HepG2 (cell line): ENCODE data around the gene CEP128. TPM values are rescaled to one million over a fixed set of nuclear protein-coding genes. Genes with fewer than 3 reads are reported as not detected.

Source experiments
- ATAC-seq: fragments of 200-7000 bp; cut with Tn5 transposase; 3 replicates; pipeline ENCODE4 v1.9.1; 2020; ENCODE audit warnings: mild to moderate bottlenecking, moderate library complexity
- BruUV-seq: library from RNA; stranded (reverse); fragments of 400-500 nt; replicated peaks from 2 replicates; lab custom pipeline; 2021; lab: Mats Ljungman, UMichigan
- CTCF ChIA-PET: fragments of 300-600 bp; formaldehyde crosslinking; extraction: SDS; loops from one replicate; lab custom pipeline; 2021; ENCODE audit warnings: low total read pairs, inconsistent platforms, low intra/inter-chr PET ratio; lab: Yijun Ruan, JAX
- POLR2A ChIA-PET: fragments of 350-600 bp; sonication (Branson Sonifier 250); formaldehyde crosslinking; loops from one replicate; lab custom pipeline; 2020; ENCODE audit warnings: antibody characterized with exemption, inconsistent platforms; lab: Yijun Ruan, JAX
- DNase-seq: peaks from one replicate; pipeline ENCODE4 v3.0.0-alpha.2; 2015; ENCODE audit warnings: low spot score
- FAIRE-seq: peaks from 3 replicates; lab custom pipeline; 2011; peaks lifted over from hg19 to GRCh38; lab: Jason Lieb, UNC
- H2AFZ ChIP-seq: one replicate; pipeline ENCODE4 v1.6.1; 2011; ENCODE audit warnings: low read length, inconsistent platforms
- H3K27ac ChIP-seq: fragments of 300-600 bp; 3 replicates; pipeline ENCODE4 v1.8.0; 2011; ENCODE audit warnings: mixed run types, mild to moderate bottlenecking, mixed read lengths, low read length, inconsistent platforms; ENCODE audit not compliant: insufficient read depth; ENCODE audit errors: extremely low read length
- H3K27me3 ChIP-seq, 2 experiments: fragments of 200-600 bp in 1 of 2; 2 replicates in 1 of 2; 3 replicates in 1 of 2; pipeline versions ENCODE4 v1.6.0 to v1.8.0; 2011; ENCODE audit warnings: low read length in 2 of 2, mild to moderate bottlenecking in 2 of 2, moderate library complexity in 2 of 2, inconsistent platforms in 1 of 2; ENCODE audit not compliant: insufficient read depth in 2 of 2, control insufficient read depth in 1 of 2
- H3K36me3 ChIP-seq, 2 experiments: fragments of 200-600 bp in 1 of 2; replicated peaks in 1 of 2; 2 replicates in 1 of 2; 3 replicates in 1 of 2; pipeline versions ENCODE4 v1.5.1 to v1.8.0; 2011; ENCODE audit warnings: low read length in 2 of 2, inconsistent platforms in 1 of 2; ENCODE audit not compliant: insufficient read depth in 2 of 2, control insufficient read depth in 1 of 2
- H3K4me1 ChIP-seq: 2 replicates; pipeline ENCODE4 v1.5.1; 2012; ENCODE audit warnings: low read length, inconsistent platforms; ENCODE audit not compliant: insufficient read depth
- H3K4me2 ChIP-seq: 2 replicates; pipeline ENCODE4 v1.6.0; 2011; ENCODE audit warnings: low read depth, low read length, inconsistent platforms
- H3K4me3 ChIP-seq, 3 experiments: fragments of 200-600 bp in 1 of 3; sonication (generic), shearing (Covaris generic) in 1 of 3; replicated peaks in 1 of 3; 2 replicates each; pipeline ENCODE4 v1.5.1; 2011 to 2016; ENCODE audit warnings: low read length in 3 of 3, inconsistent platforms in 2 of 3, low read depth in 2 of 3, mild to moderate bottlenecking in 2 of 3, control low read depth in 1 of 3, mixed read lengths in 1 of 3; ENCODE audit not compliant: insufficient read depth in 1 of 3
- H3K79me2 ChIP-seq: one replicate; pipeline ENCODE4 v1.6.1; 2011; ENCODE audit warnings: low read length, inconsistent platforms; ENCODE audit not compliant: insufficient read depth
- H3K9ac ChIP-seq: 2 replicates; pipeline ENCODE4 v1.6.0; 2011; ENCODE audit warnings: mild to moderate bottlenecking, low read depth, low read length, inconsistent platforms; ENCODE audit not compliant: insufficient read depth
- H3K9me3 ChIP-seq: 2 replicates; pipeline ENCODE4 v1.5.1; 2012; ENCODE audit warnings: mild to moderate bottlenecking, low read length
- H4K20me1 ChIP-seq: 2 replicates; pipeline ENCODE4 v1.6.0; 2011; ENCODE audit warnings: inconsistent platforms, mild to moderate bottlenecking, low read length, moderate library complexity; ENCODE audit not compliant: insufficient read depth
- ARHGAP35 ChIP-seq: sonication (generic); formaldehyde crosslinking; IDR thresholded peaks from 2 replicates; pipeline ENCODE4 v1.9.0; 2022; ENCODE audit warnings: mild to moderate bottlenecking, inconsistent platforms, moderate library complexity, missing genetic modification reagents, borderline replicate concordance
- BCL3 ChIP-seq: sonication (generic); formaldehyde crosslinking; IDR thresholded peaks from 2 replicates; pipeline ENCODE4 v1.5.1; 2020; ENCODE audit warnings: mild to moderate bottlenecking, missing genetic modification reagents, moderate library complexity
- BCLAF1 ChIP-seq: fragments of 450-650 bp; IDR thresholded peaks from 2 replicates; pipeline ENCODE4 v1.6.1; 2017; ENCODE audit warnings: mild to moderate bottlenecking
- CENPT ChIP-seq: sonication (generic); formaldehyde crosslinking; IDR thresholded peaks from 2 replicates; pipeline ENCODE4 v1.8.0; 2022; ENCODE audit warnings: low read depth, mild to moderate bottlenecking, moderate library complexity, missing genetic modification reagents
- CERS6 ChIP-seq: sonication (generic); formaldehyde crosslinking; IDR thresholded peaks from 2 replicates; pipeline ENCODE4 v1.5.0; 2020; ENCODE audit warnings: missing genetic modification reagents
- FOXA3 ChIP-seq: IDR thresholded peaks from 2 replicates; pipeline ENCODE4 v1.6.1; 2016; ENCODE audit warnings: missing genetic modification reagents, missing compliant biosample characterization
- MYPOP ChIP-seq: sonication (generic); formaldehyde crosslinking; IDR thresholded peaks from 2 replicates; pipeline ENCODE4 v1.8.1; 2023; ENCODE audit warnings: mild to moderate bottlenecking, moderate library complexity, missing genetic modification reagents
- TFDP2 ChIP-seq: sonication (generic); formaldehyde crosslinking; IDR thresholded peaks from 2 replicates; pipeline ENCODE4 v1.4.0; 2020; ENCODE audit warnings: missing genetic modification reagents
- ZHX1 ChIP-seq: sonication (generic); formaldehyde crosslinking; IDR thresholded peaks from 2 replicates; pipeline ENCODE4 v1.8.1; 2022; ENCODE audit warnings: low read depth, mild to moderate bottlenecking, missing genetic modification reagents
- ZNF143 ChIP-seq: sonication (generic); formaldehyde crosslinking; IDR thresholded peaks from 2 replicates; pipeline ENCODE4 v1.4.0; 2020; ENCODE audit warnings: missing genetic modification reagents
- ZNF468 ChIP-seq: sonication (generic); formaldehyde crosslinking; IDR thresholded peaks from 2 replicates; pipeline ENCODE4 v1.8.0; 2022; ENCODE audit warnings: mild to moderate bottlenecking, moderate library complexity, missing genetic modification reagents
- ZNF670 ChIP-seq: sonication (generic); formaldehyde crosslinking; IDR thresholded peaks from 2 replicates; pipeline ENCODE4 v1.8.0; 2022; ENCODE audit warnings: mild to moderate bottlenecking, missing genetic modification reagents, borderline replicate concordance
- WGBS: methylation state at CpG from one replicate; pipeline ENCODE4 v1.1.6; 2017; ENCODE audit warnings: low lambda C conversion rate; 5-methylcytosine and 5-hydroxymethylcytosine counted together
- in situ Hi-C: cut with HindIII; loops from 2 replicates; pipeline ENCODE4 v1.10.0; 2017; ENCODE audit warnings: low pct_unique_long_range_greater_than_20kb; ENCODE audit not compliant: extremely low pct_ligation_motif_present
- intact Hi-C: fragments of 100-400 bp; cut with micrococcal nuclease; formaldehyde crosslinking; loops from one replicate; pipeline ENCODE4 v1.10.0; 2022; ENCODE audit not compliant: unreplicated experiment
- polyA plus RNA-seq, 8 experiments: library from polyadenylated mRNA; depleted of rRNA in 3 of 8; stranded (reverse) in 7 of 8; unstranded in 1 of 8; fragments of >200 nt; fragmentation: Illumina TruSeq in 4 of 8; extraction: Trizol in 4 of 8; gene quantifications; 2 replicates each; pipeline versions ENCODE4 v1.2.1 to v1.2.3, GENCODE V29; 2011 to 2016; ENCODE audit warnings: low read depth in 4 of 8, missing spikeins in 1 of 8, mixed read lengths in 1 of 8; ENCODE audit not compliant: insufficient read depth in 1 of 8
- total RNA-seq, 5 experiments: library from RNA; depleted of rRNA; stranded (reverse); fragments of >200 nt; fragmentation: Illumina TruSeq; extraction: Trizol; gene quantifications; 2 replicates each; pipeline ENCODE4 v1.2.3, GENCODE V29; 2016; ENCODE audit warnings: low read depth in 1 of 5

CEP128 gene
- total and polyA plus RNA-seq, 2 of the 13 experiments (the other 11 are each of a cell fraction or from before 2014, with no cell fraction given): 1.3 to 7.5 TPM

- no peak for TF ChIP-seq FOXA3
- TF ChIP-seq MYPOP (CRISPR knock-in tag): no peak
- no peak for TF ChIP-seq CERS6 (CRISPR knock-in tag)
- TF ChIP-seq ZNF468: no peak
- no peak for TF ChIP-seq TFDP2
- no peak for TF ChIP-seq ZHX1 (CRISPR knock-in tag)
- TF ChIP-seq, all 625 proteins: peak for 0
Measured at GRCh38 chr14:80868260-80868659, 73.3 kb downstream of the CEP128 start (continued).

- DNase-seq: no peak
- peaks cover 21% of the 10 kb centered on the region; the same call in 1 of the 2 replicates for H3K9me3 ChIP-seq
- no peaks in the 10 kb centered on the region for H3K36me3 ChIP-seq
- no peak overlapping the region for H3K27ac ChIP-seq
- no peak for ATAC-seq
- no peaks in the 10 kb centered on the region for H4K20me1 ChIP-seq
- intact Hi-C loops: no loop called here
- no peak for FAIRE-seq
- no peaks in the 10 kb centered on the region for H3K27me3 ChIP-seq
- H3K4me2 ChIP-seq: no peak overlapping the region
- ChIA-PET POLR2A (no interaction called here), CTCF (no interaction called here)
- 93% methylated on average over 2 of the region's 2 CpGs for WGBS
- no peak overlapping the region for H2AFZ ChIP-seq
- no peaks in the 10 kb centered on the region for H3K4me1 ChIP-seq
- H3K79me2 ChIP-seq: no peaks in the 10 kb centered on the region
- in situ Hi-C loops: loop anchor here (25.0 kb wide), 1 partner anchor 805 kb away; no protein-coding TSS in a partner anchor
- BruUV-seq: no TSS peak
- H3K4me3 ChIP-seq: no peak overlapping the region
- H3K9ac ChIP-seq: no peak overlapping the region
- TF ChIP-seq ARHGAP35 (CRISPR knock-in tag) (no peak), BCLAF1 (no peak), ZNF143 (no peak), ZNF670 (CRISPR knock-in tag) (no peak), CENPT (CRISPR knock-in tag) (no peak), BCL3 (no peak)
Measured at GRCh38 chr14:80867798-80868197, 73.7 kb downstream of the CEP128 start.
